SK-N-MC (cell line): ENCODE data around the gene GLRA2.
"Not testable (repeated sequence)": the region's sequence is repeated elsewhere in the genome, so short reads cannot be mapped to it uniquely, and the experiment has no call there.

Experiments
- DNase-seq: peaks from one replicate; pipeline ENCODE4 v3.0.0-alpha.2; 2011; ENCODE audit warnings: low read depth, low spot score
- H3K27ac ChIP-seq: fragments of 200-600 bp; sonication (generic); 2 replicates; pipeline ENCODE4 v1.5.1; 2016; ENCODE audit warnings: mixed run types
- H3K36me3 ChIP-seq: fragments of 200-600 bp; sonication (generic); 2 replicates; pipeline ENCODE4 v1.6.1; 2017; ENCODE audit warnings: antibody characterized with exemption, low read length, mixed read lengths; ENCODE audit not compliant: insufficient read depth
- H3K4me3 ChIP-seq: fragments of 200-600 bp; sonication (generic); 2 replicates; pipeline ENCODE4 v1.5.1; 2016
- H3K9ac ChIP-seq: fragments of 200-600 bp; sonication (generic); 2 replicates; pipeline ENCODE4 v1.8.0; 2017; ENCODE audit warnings: mixed run types, mixed read lengths; ENCODE audit not compliant: insufficient read length
- H3K9me3 ChIP-seq: fragments of 200-600 bp; sonication (generic); 2 replicates; pipeline ENCODE4 v1.6.1; 2017; ENCODE audit warnings: low read depth, mild to moderate bottlenecking, antibody characterized with exemption, low read length, moderate library complexity, mixed read lengths
- EZH2 ChIP-seq: fragments of 200-600 bp; sonication (generic); IDR thresholded peaks from one replicate; pipeline ENCODE4 v1.6.1; 2017; ENCODE audit warnings: antibody characterized with exemption
- FOXP2 ChIP-seq: optimal IDR thresholded peaks from 2 replicates; pipeline ENCODE3; 2011; ENCODE audit warnings: mild to moderate bottlenecking, moderate library complexity; ENCODE audit not compliant: insufficient read depth; ENCODE audit errors: extremely low read length, control extremely low read depth
- POLR2AphosphoS5 ChIP-seq: IDR thresholded peaks from 2 replicates; pipeline ENCODE4 v1.6.1; 2012; ENCODE audit warnings: mild to moderate bottlenecking, low read depth, low read length, borderline replicate concordance

GLRA2 gene

DNA sequence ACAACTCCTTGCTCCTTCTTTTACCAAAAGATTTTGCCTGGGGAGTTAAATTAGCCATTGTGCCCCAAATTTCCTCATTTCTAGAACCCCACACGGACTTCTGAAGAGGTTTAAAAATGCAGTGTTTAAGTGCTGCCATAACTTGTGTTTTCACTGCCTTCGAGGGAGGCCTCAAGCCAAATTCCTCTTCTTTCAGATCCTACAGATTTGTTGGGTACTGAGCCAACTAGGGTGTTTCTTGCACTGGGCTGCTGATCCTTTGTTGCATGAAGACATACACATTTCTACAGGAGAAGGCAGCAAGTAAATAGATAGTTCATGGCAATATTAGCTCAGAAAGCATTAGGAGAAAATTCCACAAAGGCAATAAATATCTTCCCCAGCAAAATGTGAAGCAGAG, 43.8 kb downstream of the GLRA2 start:
- Histone ChIP-seq H3K9ac (no peak overlapping the region), H3K4me3 (no peak overlapping the region), H3K9me3 (no peaks in the 10 kb centered on the region), H3K27ac (no peak overlapping the region), H3K36me3 (no peaks in the 10 kb centered on the region)
- no peak for TF ChIP-seq POLR2AphosphoS5
- no peak for TF ChIP-seq FOXP2
- no peak for TF ChIP-seq EZH2
- DNase-seq, result no peak

DNA sequence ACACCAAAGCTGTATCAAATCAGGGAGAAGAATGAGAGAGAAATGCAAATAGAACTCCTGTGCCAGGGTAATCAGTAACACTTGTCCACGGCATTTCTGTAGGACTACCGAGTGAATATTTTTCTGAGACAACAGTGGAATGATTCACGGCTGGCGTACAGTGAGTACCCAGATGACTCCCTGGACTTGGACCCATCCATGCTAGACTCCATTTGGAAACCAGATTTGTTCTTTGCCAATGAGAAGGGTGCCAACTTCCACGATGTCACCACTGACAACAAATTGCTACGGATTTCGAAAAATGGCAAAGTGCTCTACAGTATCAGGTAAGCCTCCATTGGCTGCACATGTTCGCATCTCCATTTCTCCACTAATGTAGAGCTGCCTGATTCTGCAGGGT, 51.7 kb downstream of the GLRA2 start:
- no peaks in the 10 kb centered on the region for H3K9me3 ChIP-seq
- H3K27ac ChIP-seq, result no peak overlapping the region
- DNase-seq, result no peak
- no peak overlapping the region for H3K4me3 ChIP-seq
- H3K36me3 ChIP-seq, result no peaks in the 10 kb centered on the region
- TF ChIP-seq EZH2 (no peak), POLR2AphosphoS5 (no peak), FOXP2 (no peak)
- H3K9ac ChIP-seq, result no peak overlapping the region

DNA sequence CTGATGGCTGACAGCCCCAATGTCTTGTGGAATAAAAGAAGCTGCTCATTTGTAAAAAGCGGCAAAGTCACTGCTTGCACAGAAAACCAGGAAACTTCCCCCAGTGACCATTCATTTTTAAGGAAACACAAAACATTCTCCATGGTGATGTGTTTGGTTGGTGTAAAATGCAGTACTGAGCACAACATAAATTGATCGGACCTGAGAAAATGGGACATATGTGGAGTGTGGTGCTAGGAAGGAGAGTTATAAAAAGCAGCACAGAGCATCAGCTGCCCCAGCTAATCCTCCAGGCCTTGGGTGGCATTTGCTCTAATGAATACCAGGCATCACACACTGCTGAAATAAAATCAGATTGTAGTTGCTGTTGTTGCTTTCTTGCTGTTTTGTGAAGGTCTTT, 55.2 kb downstream of the GLRA2 start:
- TF ChIP-seq FOXP2 (no peak), POLR2AphosphoS5 (no peak), EZH2 (no peak)
- no peaks in the 10 kb centered on the region for H3K9me3 ChIP-seq
- no peak overlapping the region for H3K9ac ChIP-seq
- no peaks in the 10 kb centered on the region for H3K36me3 ChIP-seq
- H3K4me3 ChIP-seq, result no peak overlapping the region
- DNase-seq, result no peak
- no peak overlapping the region for H3K27ac ChIP-seq

GRCh38 chrX:14590216-14590615, 60.9 kb downstream of the GLRA2 start:
- no peak for TF ChIP-seq EZH2
- no peak for TF ChIP-seq POLR2AphosphoS5
- TF ChIP-seq FOXP2, result no peak
- no peaks in the 10 kb centered on the region for H3K36me3 ChIP-seq
- H3K9ac ChIP-seq, result no peak overlapping the region
- no peak overlapping the region for H3K27ac ChIP-seq
- no peak overlapping the region for H3K4me3 ChIP-seq
- DNase-seq, result no peak
- H3K9me3 ChIP-seq, result no peaks in the 10 kb centered on the region

GRCh38 chrX:14590693-14591424, 61.5 kb downstream of the GLRA2 start:
- TF ChIP-seq FOXP2 (no peak), EZH2 (no peak), POLR2AphosphoS5 (no peak)
- Histone ChIP-seq H3K9ac (no peak overlapping the region), H3K36me3 (no peaks in the 10 kb centered on the region), H3K9me3 (no peaks in the 10 kb centered on the region), H3K27ac (no peak overlapping the region), H3K4me3 (no peak overlapping the region)
- no peak for DNase-seq

DNA sequence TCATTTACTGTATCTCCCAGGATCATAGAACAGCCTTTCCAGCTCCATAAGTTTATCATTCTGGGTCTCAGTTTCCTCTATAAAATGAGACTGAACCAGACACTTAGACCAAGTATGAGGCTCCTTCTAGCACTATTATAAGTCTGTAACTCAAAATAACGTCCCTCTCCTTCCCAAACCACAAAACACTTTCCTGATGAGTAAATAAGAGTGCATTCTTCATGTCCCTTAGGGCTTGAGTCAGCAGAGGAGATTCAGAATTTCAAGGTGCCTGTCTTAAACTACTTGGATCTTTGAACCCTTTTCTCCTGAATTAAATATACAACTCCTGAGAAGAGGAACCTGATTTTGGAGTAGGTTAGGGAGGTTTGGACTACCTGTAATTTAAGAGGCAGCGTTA, 62.6 kb downstream of the GLRA2 start:
- no peak for DNase-seq
- TF ChIP-seq EZH2, result no peak
- no peak for TF ChIP-seq POLR2AphosphoS5
- no peak for TF ChIP-seq FOXP2

GRCh38 chrX:14594521-14594920, 65.2 kb downstream of the GLRA2 start:
- TF ChIP-seq POLR2AphosphoS5 (no peak), EZH2 (no peak), FOXP2 (no peak)
- Histone ChIP-seq H3K9me3 (no peaks in the 10 kb centered on the region), H3K4me3 (no peak overlapping the region), H3K27ac (no peak overlapping the region), H3K9ac (no peak overlapping the region), H3K36me3 (no peaks in the 10 kb centered on the region)
- DNase-seq, result no peak

More for the DNA sequence above, 62.6 kb downstream of the GLRA2 start:
- Histone ChIP-seq H3K9me3 (no peaks in the 10 kb centered on the region), H3K9ac (no peak overlapping the region), H3K4me3 (no peak overlapping the region), H3K36me3 (no peaks in the 10 kb centered on the region), H3K27ac (no peak overlapping the region)

- Histone ChIP-seq H3K36me3 (no peaks in the 10 kb centered on the region), H3K4me3 (no peak overlapping the region), H3K27ac (no peak overlapping the region), H3K9me3 (no peaks in the 10 kb centered on the region), H3K9ac (no peak overlapping the region)
- no peak for DNase-seq
- TF ChIP-seq EZH2 (no peak), FOXP2 (no peak), POLR2AphosphoS5 (no peak)
Measured at GRCh38 chrX:14598330-14598729, 69.0 kb downstream of the GLRA2 start.

- Histone ChIP-seq H3K9me3 (no peaks in the 10 kb centered on the region), H3K4me3 (no peak overlapping the region)
Measured at GRCh38 chrX:14607446-14607985, 78.2 kb downstream of the GLRA2 start.

DNA sequence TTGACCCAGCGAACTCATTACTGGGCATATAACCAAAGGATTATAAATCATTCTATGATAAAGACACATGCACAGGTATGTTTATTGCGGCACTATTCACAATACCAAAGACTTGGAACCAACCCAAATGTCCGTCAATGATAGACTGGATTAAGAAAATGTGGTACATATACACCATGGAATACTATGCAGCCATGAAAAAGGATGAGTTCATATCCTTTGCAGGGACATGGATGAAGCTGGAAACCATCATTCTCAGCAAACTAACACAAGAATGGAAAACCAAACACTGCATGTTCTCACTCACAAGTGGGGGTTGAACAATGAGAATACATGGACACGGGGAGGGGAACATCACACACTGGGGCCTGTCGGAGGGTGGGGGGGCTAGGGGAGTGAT, 83.1 kb downstream of the GLRA2 start:
- not testable (repeated sequence) for H3K27ac ChIP-seq, H3K9me3 ChIP-seq, H3K9ac ChIP-seq, H3K36me3 ChIP-seq, H3K4me3 ChIP-seq, DNase-seq

More at GRCh38 chrX:14607446-14607985, 78.2 kb downstream of the GLRA2 start:
- no peak for DNase-seq
- TF ChIP-seq POLR2AphosphoS5 (no peak), FOXP2 (no peak), EZH2 (no peak)
- H3K27ac ChIP-seq, result no peak overlapping the region
- no peaks in the 10 kb centered on the region for H3K36me3 ChIP-seq
- no peak overlapping the region for H3K9ac ChIP-seq
